HG03521 (cell line): ENCODE results near the gene RELT.

Experiments used
- ATAC-seq: cut with Tn5 transposase; IDR thresholded peaks from one replicate; pipeline ENCODE4 v1.9.1; 2021; ENCODE audit warnings: mild to moderate bottlenecking, moderate library complexity; ENCODE audit not compliant: unreplicated experiment

The RELT gene

DNA sequence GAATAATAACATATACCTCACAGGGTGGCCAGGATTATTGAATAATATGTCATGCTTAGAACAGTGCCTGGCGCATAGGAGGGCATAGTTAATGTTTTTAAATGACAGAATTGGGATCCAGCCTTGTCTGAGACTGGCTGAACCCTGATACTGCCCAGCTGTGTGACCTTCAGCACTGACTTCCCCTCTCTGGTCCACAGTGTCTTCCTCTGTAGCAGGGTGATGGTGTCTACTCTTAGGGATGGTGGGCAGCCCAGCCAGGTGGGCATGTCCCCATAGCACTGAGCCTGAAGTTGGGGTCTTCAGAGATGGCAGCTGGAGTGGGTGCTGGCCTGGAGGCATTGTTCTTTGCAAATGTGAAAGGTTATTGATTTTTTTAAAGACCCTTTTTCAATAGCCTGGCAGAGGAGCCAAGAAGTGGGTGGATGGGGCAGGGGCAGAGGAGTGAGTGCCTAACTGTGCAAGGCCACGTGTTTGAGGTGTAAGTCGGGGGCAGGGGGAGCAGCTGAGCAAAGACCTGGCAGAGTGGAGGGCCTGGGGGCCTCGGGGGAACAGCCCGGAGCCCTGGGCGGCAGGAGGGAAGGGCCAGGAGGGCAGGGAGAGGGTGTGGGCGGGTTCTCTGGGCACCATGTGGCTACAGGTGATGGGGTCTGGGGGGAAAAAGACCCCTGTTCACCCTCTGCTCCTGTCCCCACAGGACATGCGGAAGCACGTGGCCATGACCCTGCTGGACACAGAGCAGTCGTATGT lies 29.8 kb upstream of the RELT start:
- no peak for ATAC-seq

DNA sequence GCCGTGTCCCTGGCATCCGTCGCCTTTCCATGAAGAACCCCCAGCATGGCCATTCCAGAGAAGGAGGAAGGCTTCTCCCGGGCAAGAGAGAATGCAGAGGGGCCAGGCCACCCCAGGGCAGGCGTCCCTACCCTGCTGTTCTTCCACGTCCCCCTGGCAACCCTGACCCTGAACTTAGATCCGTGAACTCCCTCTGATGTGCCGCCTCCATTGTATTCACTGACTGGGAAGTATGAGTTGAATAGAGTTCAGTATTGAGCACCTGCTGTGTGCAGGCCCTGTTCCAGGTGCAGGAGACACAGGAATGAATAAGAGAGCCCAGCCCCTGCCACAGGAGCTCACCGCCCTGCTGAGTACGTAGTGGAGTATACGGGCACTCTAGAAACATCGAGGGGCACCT lies 29.1 kb upstream of the RELT start:
- no peak for ATAC-seq

DNA sequence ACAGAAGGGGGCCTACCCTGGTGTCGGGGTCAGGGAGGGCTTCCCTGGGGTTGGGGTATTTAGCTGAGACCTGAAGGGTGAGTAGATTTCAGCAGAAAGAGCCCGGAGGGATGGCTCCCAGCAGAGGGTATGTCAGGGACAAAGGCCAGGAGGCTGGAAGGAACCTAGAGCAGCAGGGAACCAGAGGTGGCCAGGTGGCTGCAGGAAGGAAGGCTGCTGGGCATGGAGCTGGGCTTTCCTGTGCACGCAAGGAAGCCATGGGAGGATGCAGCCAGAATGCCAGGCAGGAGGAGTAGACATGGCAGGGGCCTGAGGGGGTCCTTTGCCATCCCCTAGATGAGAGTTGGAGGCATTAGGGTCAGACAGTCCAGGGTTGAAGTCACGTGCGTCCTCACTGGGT lies 27.4 kb upstream of the RELT start:
- ATAC-seq: no peak

DNA sequence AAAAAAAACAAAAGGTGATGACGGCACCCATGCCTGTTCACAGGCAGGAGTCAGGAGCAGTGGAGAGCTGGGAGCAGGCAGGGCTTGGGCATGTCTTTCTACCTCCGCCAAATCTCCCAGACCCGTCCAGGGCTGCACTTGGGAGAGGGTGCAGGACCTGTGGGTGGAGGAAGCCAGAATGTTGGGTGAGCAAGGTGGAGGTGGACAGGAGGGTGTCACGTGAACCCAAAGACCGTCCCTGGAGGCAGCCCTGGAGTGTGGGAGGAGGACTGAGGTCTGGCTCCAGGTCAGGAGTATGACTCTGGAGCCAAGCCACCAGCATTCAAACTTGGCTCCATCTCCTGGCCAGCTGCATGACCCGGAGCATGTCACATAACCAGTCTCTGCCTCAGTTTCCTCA lies 26.6 kb upstream of the RELT start:
- ATAC-seq: no peak

DNA sequence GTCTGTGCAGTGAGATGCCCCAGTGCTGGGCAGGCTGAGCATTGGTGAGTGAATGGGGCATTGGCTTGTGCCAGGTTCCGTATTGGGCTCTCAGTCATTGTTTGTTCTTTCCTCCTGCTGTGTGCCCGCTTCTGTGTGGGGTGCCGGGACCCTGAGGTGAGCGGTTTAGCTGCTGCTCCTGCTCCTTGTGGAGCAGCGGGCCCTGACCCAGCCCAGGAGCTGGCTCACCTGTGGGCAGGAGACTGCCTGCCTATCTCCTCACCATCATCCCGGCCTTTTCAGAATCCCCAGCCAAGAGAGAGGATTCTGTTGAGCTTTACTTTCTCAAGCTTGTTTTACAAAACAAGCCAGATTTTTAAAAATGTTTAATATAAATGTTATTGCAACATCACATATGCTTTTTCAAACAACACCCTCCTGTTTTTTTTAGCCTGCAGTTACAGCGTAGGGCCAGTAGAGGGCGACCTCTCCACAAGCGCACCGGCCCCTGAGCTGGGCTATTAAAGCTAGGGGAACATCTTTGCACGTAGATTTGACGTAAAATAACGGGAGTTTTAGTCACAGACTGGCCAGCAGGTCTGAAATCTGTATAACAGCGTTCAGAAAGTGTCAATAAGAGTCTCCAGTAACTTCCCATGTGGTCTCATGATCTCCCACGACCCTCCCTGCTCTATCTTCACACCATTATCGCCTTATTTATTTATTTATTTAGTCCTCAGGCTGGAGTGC lies 25.1 kb upstream of the RELT start:
- ATAC-seq: no peak

DNA sequence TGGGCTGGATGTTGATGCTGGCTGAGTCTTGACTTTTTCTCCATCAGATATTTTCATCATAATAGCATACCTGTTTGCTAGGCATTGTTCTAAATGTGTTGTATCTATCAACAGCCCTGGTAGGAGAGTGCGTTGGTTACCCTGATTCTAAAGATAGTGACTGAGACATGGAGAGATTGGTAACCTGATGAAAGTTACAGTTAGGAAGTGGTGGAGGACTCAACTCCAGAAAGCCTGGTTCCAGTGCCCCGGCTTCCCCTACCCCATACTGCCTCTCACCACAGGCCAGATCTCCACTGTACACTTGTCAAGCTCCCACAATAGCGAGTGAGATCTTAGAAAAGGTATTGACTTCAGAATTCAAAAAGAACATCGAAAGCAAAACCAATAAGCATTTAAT lies 22.8 kb upstream of the RELT start:
- ATAC-seq: no peak

DNA sequence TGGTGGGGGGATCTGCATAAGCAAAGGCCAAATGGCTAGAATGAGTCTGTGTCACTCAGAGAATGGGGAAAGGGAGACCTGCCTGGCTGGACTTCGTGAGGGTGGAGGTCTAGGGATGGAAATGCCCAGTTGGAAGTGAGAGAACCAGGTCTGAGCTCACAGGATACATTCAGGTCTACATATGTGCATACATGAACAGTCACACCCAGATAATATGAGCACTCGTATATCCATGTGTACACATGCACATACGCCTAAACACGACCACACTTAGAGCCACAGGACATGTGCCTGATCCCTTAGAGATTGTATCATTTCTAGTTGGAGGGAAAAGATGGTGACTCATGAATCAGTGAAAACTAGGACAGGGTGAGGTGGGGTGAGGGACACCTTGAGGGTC lies 21.1 kb upstream of the RELT start:
- no peak for ATAC-seq

DNA sequence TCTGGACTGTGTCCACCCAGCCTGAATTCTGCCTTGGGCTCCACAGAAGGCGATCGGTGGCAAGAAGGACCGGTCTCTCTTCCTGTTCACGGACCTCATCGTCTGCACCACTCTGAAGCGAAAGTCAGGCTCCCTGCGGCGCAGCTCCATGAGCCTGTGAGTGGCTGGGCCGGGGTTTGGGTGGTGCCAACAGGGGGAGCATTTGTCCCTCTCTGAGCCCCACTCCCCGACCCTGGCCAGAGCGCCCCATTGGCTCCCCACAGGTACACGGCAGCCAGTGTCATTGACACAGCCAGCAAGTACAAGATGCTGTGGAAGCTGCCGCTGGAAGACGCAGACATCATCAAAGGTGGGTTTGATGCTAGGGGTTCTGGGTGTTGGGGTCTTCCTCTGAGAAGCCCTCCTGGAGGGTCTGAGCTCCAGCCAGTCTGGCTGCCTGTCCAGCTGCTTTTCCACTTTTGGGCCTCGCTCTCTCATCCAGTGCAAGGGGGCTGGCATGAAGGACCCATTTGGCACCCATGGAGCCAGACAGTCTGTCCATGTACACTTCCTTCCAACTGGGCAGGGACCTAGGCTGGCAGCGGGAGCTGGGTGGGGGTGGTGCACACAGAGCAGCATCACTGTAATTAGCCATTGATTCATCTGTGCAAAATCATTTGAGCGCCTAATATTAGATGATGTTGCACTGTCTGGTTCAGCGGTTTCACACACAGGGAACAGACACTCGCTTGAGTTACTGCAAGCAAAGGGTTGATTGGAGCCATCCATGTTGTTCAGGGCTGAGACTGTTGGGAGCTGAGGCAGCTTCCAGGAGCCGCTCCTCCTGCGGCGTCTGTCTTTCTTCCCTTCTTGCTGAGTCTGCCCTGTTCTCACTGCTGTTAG lies 19.0 kb upstream of the RELT start:
- no peak for ATAC-seq

DNA sequence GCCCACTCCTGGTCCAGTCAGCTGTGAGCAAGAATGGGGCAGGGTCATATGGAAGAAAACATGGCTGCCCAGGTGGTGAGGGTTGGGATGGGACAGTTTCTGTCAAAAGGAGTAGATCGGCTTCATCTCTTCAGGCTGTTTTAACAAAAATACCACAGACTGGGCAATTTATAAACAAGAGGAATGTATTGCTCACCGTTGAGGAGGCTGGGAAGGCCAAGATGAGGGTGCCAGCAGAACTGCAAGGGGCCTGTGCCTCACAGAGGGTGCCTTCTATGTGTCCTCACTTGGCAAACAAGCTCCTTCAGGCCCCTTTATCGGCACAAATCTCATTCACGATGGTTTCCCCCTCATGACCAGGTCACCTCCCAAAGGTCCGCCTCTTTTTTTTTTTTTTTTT lies 18.1 kb upstream of the RELT start:
- no peak for ATAC-seq

DNA sequence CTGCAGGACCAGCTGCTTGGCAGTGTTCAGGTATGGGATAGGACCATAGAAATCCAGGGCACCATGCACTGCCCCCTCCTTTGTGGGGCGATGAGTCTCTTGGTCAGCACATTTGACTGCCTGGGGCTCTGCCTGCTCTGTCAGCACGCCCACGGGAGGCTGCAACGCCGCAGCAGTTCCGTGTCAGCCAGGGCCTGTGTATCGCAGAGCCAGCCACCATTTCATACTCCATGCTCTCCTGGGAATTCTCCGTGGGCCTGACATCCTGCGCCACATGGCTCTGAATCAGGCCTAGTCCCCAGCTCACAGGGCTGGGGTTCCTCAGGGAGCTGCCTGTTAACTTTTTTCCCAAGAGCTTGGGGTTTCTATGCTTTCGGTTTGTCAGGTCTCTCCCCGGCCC lies 16.9 kb upstream of the RELT start:
- no peak for ATAC-seq

DNA sequence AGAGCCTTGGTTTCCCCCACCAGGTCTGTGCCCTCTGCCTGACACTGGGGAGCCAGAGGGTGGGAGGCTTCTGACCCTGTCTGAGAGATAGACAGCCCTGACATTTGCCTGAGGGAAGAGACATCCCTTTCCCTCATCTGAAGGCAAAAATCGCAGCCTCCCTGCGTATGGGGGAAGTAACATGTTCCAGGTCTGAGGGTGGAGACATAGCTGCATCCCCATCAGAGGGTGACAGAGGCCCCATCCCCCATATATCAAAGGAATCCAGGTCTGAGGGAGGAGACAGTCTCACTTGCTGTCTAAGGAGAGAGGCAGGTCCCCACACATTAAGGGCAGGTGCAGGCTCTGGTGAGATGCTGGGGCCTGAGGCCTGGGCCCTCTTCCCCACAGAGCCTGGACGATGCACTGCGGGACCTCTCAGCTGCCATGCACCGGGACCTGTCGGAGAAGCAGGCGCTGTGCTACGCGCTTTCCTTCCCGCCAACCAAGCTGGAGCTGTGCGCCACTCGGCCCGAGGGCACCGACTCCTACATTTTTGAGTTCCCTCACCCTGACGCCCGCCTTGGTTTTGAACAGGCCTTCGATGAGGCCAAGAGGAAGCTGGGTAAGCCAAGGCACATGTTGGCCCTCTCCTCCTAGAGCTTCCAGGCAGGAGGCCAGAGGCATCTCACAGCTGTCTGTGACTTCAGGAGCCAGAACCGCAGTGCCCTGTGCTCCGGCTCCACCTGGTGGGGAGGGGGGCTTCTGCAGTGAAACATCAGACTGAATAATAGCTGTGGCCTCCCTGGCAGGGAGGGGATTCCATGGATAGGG lies 16.1 kb upstream of the RELT start:
- ATAC-seq: no peak

DNA sequence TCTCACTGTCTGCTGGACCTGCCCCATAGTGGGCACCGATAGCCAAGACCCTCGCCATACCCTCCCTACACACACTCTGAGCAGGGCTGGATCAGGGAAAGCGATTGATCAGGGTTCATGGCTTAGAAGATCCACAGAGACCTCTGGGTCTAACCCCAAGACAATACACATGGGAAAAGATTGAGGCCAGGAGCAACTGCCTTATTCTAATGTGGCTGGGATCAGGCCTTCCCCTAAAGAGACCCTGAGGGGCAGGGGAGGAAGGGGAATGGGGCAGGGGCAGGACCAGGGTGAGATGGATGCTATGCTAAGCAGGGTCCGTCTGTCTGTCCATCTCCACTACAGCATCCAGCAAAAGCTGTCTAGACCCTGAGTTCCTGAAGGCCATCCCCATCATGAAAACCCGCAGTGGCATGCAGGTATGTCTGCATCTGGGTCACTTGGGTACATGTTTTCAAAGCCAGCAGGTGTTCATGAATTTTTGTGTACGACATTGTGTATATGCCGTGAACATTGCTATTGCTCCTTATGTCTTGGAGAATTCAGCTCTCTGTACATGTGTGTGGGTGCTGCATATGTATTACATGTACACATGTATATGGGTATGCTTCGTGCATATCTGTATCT lies 15.3 kb upstream of the RELT start:
- no peak for ATAC-seq

DNA sequence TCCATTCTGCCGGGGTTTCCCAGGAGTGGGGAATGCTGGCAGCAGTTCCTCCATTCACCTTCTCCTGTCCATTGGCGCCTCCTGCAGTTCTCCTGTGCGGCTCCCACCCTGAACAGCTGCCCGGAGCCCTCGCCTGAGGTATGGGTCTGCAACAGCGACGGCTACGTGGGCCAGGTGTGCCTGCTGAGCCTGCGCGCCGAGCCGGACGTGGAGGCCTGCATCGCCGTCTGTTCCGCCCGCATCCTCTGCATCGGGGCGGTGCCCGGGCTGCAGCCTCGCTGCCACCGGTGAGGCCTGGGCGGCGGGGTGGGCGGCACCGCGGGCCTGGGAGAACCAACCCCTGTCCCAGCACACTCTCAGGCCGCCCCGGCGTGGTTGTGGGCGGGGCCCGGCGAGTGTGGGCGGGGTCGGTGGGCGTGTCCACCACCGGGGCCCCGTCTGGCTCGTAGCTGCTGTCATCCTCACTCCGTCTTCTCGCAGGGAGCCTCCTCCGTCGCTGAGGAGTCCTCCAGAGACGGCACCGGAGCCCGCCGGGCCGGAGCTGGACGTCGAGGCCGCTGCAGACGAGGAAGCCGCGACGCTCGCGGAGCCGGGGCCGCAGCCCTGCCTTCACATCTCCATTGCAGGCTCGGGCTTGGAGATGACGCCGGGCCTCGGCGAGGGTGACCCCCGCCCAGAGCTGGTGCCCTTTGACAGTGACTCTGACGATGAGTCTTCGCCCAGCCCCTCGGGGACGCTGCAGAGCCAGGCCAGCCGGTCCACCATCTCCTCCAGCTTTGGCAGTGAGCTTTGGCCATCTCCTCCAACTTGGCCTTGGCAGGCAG lies 14.0 kb upstream of the RELT start:
- ATAC-seq: no peak

DNA sequence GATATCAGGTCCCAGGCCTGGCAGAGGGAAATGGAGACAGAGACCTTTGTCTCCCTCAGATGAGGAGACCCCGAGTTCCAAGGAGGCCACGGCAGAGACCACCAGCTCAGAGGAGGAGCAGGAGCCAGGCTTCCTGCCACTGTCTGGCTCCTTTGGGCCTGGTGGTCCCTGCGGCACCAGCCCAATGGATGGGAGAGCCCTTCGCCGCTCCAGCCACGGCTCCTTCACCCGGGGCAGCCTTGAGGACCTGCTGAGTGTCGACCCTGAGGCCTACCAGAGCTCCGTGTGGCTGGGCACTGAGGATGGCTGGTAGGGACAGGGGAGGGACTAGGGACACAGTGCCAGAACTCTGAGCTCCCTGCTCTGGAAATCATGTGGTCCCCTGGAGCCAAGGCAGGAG lies 13.1 kb upstream of the RELT start:
- ATAC-seq: no peak

DNA sequence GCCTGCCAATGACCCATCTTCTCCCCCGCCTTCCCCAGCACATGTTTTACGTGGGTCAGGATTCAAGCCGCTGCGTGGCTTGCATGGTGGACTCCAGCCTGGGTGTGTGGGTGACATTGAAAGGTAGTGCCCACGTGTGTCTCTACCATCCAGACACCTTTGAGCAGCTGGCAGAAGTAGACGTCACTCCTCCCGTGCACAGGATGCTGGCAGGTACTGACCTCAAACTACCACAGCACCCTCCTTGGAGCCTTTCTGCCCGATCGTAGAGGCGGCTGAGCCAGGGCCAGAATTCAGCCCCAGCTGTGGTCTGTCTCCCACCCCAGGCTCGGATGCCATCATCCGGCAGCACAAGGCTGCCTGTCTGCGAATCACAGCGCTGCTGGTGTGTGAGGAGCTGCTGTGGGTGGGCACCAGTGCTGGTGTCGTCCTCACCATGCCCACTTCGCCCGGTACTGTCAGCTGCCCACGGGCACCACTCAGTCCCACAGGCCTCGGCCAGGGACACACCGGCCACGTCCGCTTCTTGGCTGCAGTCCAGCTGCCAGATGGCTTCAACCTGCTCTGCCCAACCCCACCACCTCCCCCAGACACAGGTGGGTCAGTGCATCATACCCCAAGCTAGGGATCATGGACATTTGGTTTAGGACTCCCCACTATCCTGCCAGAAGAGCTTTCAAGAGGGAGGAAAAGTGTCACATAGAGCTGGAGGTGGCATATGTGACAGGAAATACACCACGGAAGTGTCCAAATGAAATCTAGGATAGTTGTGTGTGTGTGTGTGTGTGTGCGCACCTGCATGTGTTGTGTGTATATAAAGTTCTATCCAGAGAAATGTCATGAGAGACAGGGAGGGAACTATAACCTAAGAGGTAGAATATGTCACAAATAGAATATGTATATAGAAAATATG lies 10.6 kb upstream of the RELT start:
- no peak for ATAC-seq

DNA sequence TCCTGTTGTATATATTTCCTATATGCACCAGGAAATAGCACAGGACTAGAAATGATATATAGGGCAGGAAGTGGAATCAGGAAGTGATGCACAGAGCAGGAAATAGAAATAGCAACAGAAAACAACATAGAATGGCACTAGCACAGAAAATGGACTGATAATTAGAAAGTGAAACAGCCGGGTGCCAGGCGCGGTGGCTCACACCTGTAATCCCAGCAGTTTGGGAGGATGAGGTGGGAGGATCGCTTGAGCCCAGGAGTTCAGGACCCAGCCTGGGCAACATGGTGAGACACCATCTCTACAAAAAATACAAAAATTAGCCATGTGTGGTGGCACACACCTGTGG lies 10.0 kb upstream of the RELT start:
- ATAC-seq: no peak

DNA sequence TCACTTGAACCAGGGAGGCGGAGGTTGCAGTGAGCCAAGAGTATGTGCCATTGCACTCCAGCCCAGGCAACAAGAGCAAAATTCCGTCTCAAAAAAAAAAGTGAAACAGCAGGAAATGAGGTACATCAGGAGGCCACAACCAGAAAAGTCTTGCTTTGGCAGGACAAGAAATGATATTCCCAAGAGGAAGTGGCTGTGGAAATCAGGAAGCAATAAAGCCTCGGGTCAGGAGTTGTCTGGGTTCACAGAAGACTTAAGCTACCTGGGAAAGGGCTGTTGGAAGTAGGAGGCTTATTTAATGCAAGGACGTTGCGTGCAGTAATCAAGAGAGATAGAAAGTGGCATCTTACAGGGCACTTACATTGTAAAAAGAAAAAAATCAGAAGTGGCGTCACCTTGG lies 9.2 kb upstream of the RELT start:
- ATAC-seq: no peak

DNA sequence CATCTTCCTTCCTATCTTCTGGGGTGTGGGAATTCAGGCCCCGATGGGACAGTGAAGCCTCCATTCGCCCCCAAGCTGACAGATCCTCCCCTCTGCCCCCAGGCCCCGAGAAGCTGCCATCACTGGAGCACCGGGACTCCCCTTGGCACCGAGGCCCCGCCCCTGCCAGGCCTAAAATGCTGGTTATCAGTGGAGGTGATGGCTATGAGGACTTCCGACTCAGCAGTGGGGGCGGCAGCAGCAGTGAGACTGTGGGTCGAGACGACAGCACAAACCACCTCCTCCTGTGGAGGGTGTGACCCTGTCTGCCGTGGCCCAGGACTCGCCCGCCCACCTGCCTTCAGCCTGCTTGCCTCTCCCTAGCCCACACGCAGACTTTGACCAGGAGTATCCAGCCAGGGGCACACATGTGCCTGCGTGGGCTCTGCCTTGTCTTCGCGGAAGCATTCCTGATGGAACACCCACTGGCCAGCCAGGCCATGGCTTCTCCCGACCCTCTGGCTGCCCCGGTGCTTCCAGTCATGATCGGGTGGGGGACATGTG lies 8.6 kb upstream of the RELT start:
- ATAC-seq: no peak
